ENCODE measurements around the gene TFAP2B.
A peak's percentile ranks its signal among the peaks of the same experiment; 100 is the strongest.

TFAP2B gene

DNA sequence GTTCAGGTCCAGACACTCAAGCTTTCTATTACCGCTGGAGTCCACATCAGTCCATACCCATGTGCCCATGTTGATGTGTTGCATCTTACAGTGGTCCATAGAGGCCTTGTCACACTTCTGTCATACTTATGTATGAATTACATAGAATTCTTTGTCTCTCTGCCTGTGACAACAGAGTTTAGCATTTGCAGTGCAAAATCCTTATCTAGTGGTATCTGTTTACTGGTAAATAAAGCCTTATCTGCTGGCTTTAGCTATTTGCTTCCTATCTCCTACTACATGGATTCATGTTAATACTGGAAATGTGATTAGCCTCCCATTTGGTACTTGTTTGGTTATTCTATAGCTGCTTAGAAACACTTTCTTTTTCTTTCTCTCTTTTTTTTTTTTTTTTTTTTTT is 49.8 kb downstream of the TFAP2B start:
- Histone ChIP-seq H3K27ac (ENCODE audit: low read depth, low read length) (no peak overlapping the region), H3K4me2 (ENCODE audit: low read length) (no peak overlapping the region), H3K23ac (ENCODE audit: low read length) (no peak overlapping the region), H2BK5ac (ENCODE audit: low read depth, low read length, poor library complexity) (no peak overlapping the region), H3K9ac (ENCODE audit: low read length) (no peak overlapping the region), H3K9me3 (ENCODE audit: insufficient read depth, low read depth, low read length) (no peaks in the 10 kb centered on the region), H2AFZ (ENCODE audit: insufficient read depth, low read length, poor library complexity) (no peak overlapping the region), H4K8ac (ENCODE audit: low read depth, low read length) (no peak overlapping the region), H3K4me3 (ENCODE audit: low read depth, low read length) (no peak overlapping the region), H2BK12ac (ENCODE audit: low read length) (no peak overlapping the region), H3K4ac (ENCODE audit: low read depth, low read length) (no peak overlapping the region), H3K79me2 (ENCODE audit: control insufficient read depth, insufficient read depth, low read length, poor library complexity) (no peaks in the 10 kb centered on the region), H3K27me3 (ENCODE audit: insufficient read depth, low read length) (peaks cover 2% of the 10 kb centered on the region), H3K79me1 (ENCODE audit: low read length) (no peaks in the 10 kb centered on the region), H4K91ac (ENCODE audit: low read depth, low read length) (no peak overlapping the region), H2BK120ac (ENCODE audit: insufficient read depth, low read length, poor library complexity) (no peak overlapping the region), H2AK5ac (ENCODE audit: low read length) (no peak overlapping the region), H3K4me1 (ENCODE audit: control insufficient read depth in 1 of 2, insufficient read depth in 2 of 2, low read length in 2 of 2) (no peaks in the 10 kb centered on the region), H3K18ac (ENCODE audit: low read length) (no peak overlapping the region), H3K36me3 (ENCODE audit: control insufficient read depth in 1 of 2, insufficient read depth in 2 of 2, low read length in 2 of 2) (no peaks in the 10 kb centered on the region), H4K12ac (ENCODE audit: low read depth, low read length) (no peak overlapping the region), H3K14ac (ENCODE audit: low read length) (no peak overlapping the region)
- peak in 1 of 2 donors; percentile 68 for DNase-seq
- WGBS (ENCODE audit: extremely low coverage, insufficient coverage, insufficient read length) = no CpG with 5 or more reads among the region's 1 CpG

DNA sequence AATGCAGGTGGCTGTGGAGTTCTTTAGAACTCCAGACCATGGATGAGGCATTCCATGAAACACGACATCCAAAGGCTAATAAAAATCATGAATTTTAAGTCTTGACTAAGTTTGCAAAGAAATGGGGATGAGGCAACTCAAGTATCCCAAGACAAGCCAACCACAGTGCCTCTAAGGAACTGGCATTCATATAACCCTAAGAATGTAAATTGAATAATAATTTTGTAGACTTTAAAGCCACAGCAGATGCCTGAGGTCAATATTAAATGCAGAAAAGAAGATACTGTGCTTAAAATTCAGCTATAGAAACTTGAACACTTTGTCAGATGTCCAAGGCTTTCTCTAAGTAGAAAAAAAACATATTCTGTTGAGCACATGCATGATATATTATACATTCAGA is 54.5 kb downstream of the TFAP2B start:
- no peak overlapping the region for H3K4me3 ChIP-seq (ENCODE audit: low read depth, low read length)
- no peak overlapping the region for H4K12ac ChIP-seq (ENCODE audit: low read depth, low read length)

DNA sequence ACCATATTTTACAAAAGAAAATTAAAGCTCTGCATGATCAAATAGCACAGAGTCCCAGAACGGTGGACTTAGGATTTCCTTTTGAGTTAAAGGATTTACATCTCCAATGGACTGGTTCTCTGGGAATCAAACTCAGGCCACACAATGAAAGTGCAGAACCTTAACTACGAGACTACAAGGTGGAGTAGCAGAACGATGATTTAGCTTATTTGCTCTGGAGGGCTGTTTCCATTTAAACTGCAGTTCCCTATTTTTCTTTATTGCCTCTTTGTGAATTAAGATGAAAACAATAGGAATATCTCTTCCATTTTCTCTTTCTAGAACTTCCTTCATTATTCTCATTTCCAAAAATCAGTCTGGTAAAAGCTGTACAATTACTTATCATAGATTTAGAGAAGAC is 65.7 kb downstream of the TFAP2B start:
- no peaks in the 10 kb centered on the region for H3K27me3 ChIP-seq (ENCODE audit: insufficient read depth, low read length)
- no peak overlapping the region for H3K23ac ChIP-seq (ENCODE audit: low read length)
- no peak overlapping the region for H3K4me2 ChIP-seq (ENCODE audit: low read length)
- H2AFZ ChIP-seq (ENCODE audit: insufficient read depth, low read length, poor library complexity) = no peak overlapping the region
- H2BK5ac ChIP-seq (ENCODE audit: low read depth, low read length, poor library complexity) = no peak overlapping the region
- no peak overlapping the region for H2AK5ac ChIP-seq (ENCODE audit: low read length)
- DNase-seq = no peak
- H3K9me3 ChIP-seq (ENCODE audit: insufficient read depth, low read depth, low read length) = no peaks in the 10 kb centered on the region
- no peak overlapping the region for H3K14ac ChIP-seq (ENCODE audit: low read length)
- WGBS (ENCODE audit: extremely low coverage, insufficient coverage, insufficient read length) = no CpG with 5 or more reads among the region's 3 CpGs
- H3K4me3 ChIP-seq (ENCODE audit: low read depth, low read length) = no peak overlapping the region
- H2BK12ac ChIP-seq (ENCODE audit: low read length) = no peak overlapping the region
- no peaks in the 10 kb centered on the region for H3K79me1 ChIP-seq (ENCODE audit: low read length)
- no peak overlapping the region for H4K12ac ChIP-seq (ENCODE audit: low read depth, low read length)
- H3K36me3 ChIP-seq (ENCODE audit: control insufficient read depth in 1 of 2, insufficient read depth in 2 of 2, low read length in 2 of 2) = no peaks in the 10 kb centered on the region
- H3K4ac ChIP-seq (ENCODE audit: low read depth, low read length) = no peak overlapping the region
- no peaks in the 10 kb centered on the region for H3K79me2 ChIP-seq (ENCODE audit: control insufficient read depth, insufficient read depth, low read length, poor library complexity)
- no peak overlapping the region for H3K9ac ChIP-seq (ENCODE audit: low read length)
- no peak overlapping the region for H4K91ac ChIP-seq (ENCODE audit: low read depth, low read length)
- no peak overlapping the region for H2BK120ac ChIP-seq (ENCODE audit: insufficient read depth, low read length, poor library complexity)
- H3K4me1 ChIP-seq (ENCODE audit: control insufficient read depth in 1 of 2, insufficient read depth in 2 of 2, low read length in 2 of 2) = no peaks in the 10 kb centered on the region
- no peak overlapping the region for H3K18ac ChIP-seq (ENCODE audit: low read length)
- no peak overlapping the region for H3K27ac ChIP-seq (ENCODE audit: low read depth, low read length)
- H4K8ac ChIP-seq (ENCODE audit: low read depth, low read length) = no peak overlapping the region

More for the DNA sequence above, 54.5 kb downstream of the TFAP2B start:
- Histone ChIP-seq H2BK12ac (ENCODE audit: low read length) (no peak overlapping the region), H3K4me2 (ENCODE audit: low read length) (no peak overlapping the region), H3K18ac (ENCODE audit: low read length) (no peak overlapping the region), H3K27ac (ENCODE audit: low read depth, low read length) (no peak overlapping the region), H3K4me1 (ENCODE audit: control insufficient read depth in 1 of 2, insufficient read depth in 2 of 2, low read length in 2 of 2) (no peaks in the 10 kb centered on the region), H3K27me3 (ENCODE audit: insufficient read depth, low read length) (peaks cover 2% of the 10 kb centered on the region), H2AK5ac (ENCODE audit: low read length) (no peak overlapping the region), H3K9me3 (ENCODE audit: insufficient read depth, low read depth, low read length) (no peaks in the 10 kb centered on the region), H3K79me1 (ENCODE audit: low read length) (no peaks in the 10 kb centered on the region), H3K14ac (ENCODE audit: low read length) (no peak overlapping the region), H3K23ac (ENCODE audit: low read length) (no peak overlapping the region), H2BK120ac (ENCODE audit: insufficient read depth, low read length, poor library complexity) (no peak overlapping the region), H2BK5ac (ENCODE audit: low read depth, low read length, poor library complexity) (no peak overlapping the region), H4K91ac (ENCODE audit: low read depth, low read length) (no peak overlapping the region), H4K8ac (ENCODE audit: low read depth, low read length) (no peak overlapping the region), H3K4ac (ENCODE audit: low read depth, low read length) (no peak overlapping the region), H3K79me2 (ENCODE audit: control insufficient read depth, insufficient read depth, low read length, poor library complexity) (no peaks in the 10 kb centered on the region), H3K36me3 (ENCODE audit: control insufficient read depth in 1 of 2, insufficient read depth in 2 of 2, low read length in 2 of 2) (no peaks in the 10 kb centered on the region), H2AFZ (ENCODE audit: insufficient read depth, low read length, poor library complexity) (no peak overlapping the region), H3K9ac (ENCODE audit: low read length) (no peak overlapping the region)
- DNase-seq = no peak
- no CpG with 5 or more reads among the region's 1 CpG for WGBS (ENCODE audit: extremely low coverage, insufficient coverage, insufficient read length)

- no peak overlapping the region for H3K4me2 ChIP-seq (ENCODE audit: low read length)
- H3K4me3 ChIP-seq (ENCODE audit: low read depth, low read length) = no peak overlapping the region
These were observed 68.4 kb downstream of the TFAP2B start for GRCh38 chr6:50887112-50887511.

More at GRCh38 chr6:50887112-50887511, 68.4 kb downstream of the TFAP2B start:
- H4K12ac ChIP-seq (ENCODE audit: low read depth, low read length) = no peak overlapping the region
- H3K27ac ChIP-seq (ENCODE audit: low read depth, low read length) = no peak overlapping the region
- no peak overlapping the region for H2AFZ ChIP-seq (ENCODE audit: insufficient read depth, low read length, poor library complexity)
- no peaks in the 10 kb centered on the region for H3K36me3 ChIP-seq (ENCODE audit: control insufficient read depth in 1 of 2, insufficient read depth in 2 of 2, low read length in 2 of 2)
- H2BK12ac ChIP-seq (ENCODE audit: low read length) = no peak overlapping the region
- DNase-seq = no peak
- no peak overlapping the region for H4K91ac ChIP-seq (ENCODE audit: low read depth, low read length)
- no peak overlapping the region for H4K8ac ChIP-seq (ENCODE audit: low read depth, low read length)
- H3K4ac ChIP-seq (ENCODE audit: low read depth, low read length) = no peak overlapping the region
- WGBS (ENCODE audit: extremely low coverage, insufficient coverage, insufficient read length) = no CpG with 5 or more reads among the region's 1 CpG
- no peak overlapping the region for H3K18ac ChIP-seq (ENCODE audit: low read length)
- no peak overlapping the region for H3K14ac ChIP-seq (ENCODE audit: low read length)
- no peak overlapping the region for H2BK120ac ChIP-seq (ENCODE audit: insufficient read depth, low read length, poor library complexity)
- no peaks in the 10 kb centered on the region for H3K4me1 ChIP-seq (ENCODE audit: control insufficient read depth in 1 of 2, insufficient read depth in 2 of 2, low read length in 2 of 2)
- H2BK5ac ChIP-seq (ENCODE audit: low read depth, low read length, poor library complexity) = no peak overlapping the region
- H3K23ac ChIP-seq (ENCODE audit: low read length) = no peak overlapping the region
- H2AK5ac ChIP-seq (ENCODE audit: low read length) = no peak overlapping the region
- H3K9ac ChIP-seq (ENCODE audit: low read length) = no peak overlapping the region
- H3K27me3 ChIP-seq (ENCODE audit: insufficient read depth, low read length) = no peaks in the 10 kb centered on the region
- H3K79me2 ChIP-seq (ENCODE audit: control insufficient read depth, insufficient read depth, low read length, poor library complexity) = no peaks in the 10 kb centered on the region
- no peaks in the 10 kb centered on the region for H3K9me3 ChIP-seq (ENCODE audit: insufficient read depth, low read depth, low read length)
- H3K79me1 ChIP-seq (ENCODE audit: low read length) = no peaks in the 10 kb centered on the region
